Embryonic facial prominence (tissue), 1 donor: ENCODE measurements around the gene BACH2.
A peak's percentile ranks its signal among the peaks of the same experiment; 100 is the strongest.
"Not testable (repeated sequence)": the region's sequence is repeated elsewhere in the genome, so short reads cannot be mapped to it uniquely, and the experiment has no call there.

Experiments used
- DNase-seq: peaks from one replicate; pipeline ENCODE4 v3.0.0-alpha.2; 2016; ENCODE audit errors: extremely low spot score

BACH2 gene

DNA sequence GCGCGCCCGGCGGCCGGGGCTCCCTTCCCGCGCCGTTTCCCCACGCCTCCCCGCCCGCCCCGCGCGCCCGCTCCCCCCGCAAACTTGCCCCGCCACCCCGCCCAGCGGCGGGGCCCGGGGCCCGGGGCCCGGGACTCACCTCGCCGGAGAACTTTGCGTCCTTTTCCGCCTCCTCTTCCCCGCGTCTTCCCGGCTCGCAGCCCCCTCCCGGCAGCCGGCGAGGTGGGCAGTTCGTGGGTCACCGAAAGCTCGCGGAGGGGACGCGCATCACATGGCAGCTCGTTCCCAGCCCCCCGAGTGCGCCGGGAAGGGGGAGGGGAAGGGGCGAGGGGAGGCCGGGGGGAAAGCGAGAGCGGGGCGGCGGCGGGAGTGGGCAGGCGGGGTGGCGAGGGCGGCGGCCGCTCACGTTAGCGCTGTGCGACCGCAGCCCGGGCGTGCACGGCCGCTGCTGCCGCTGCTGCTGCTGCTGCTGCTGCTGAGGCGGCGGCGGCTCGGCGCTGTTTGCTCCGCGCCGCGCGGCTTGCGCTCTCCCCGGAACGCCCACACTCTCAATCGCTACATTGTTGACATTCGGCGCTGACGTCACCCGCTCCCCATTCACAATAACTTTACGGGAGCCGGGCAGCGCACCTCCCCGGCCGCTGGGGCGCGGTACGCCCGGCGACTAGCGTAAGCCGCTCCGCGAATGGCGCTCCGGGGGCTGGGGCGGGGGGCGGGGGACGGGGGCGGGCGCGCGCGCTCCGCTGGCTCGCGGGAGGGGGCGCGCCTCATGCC, at the start of gene BACH2:
TSS of gene BACH2 (minus strand) at position 503 of the 774 bp plus-strand sequence. CDS start 287,999 bp downstream, outside the sequence.
- DNase-seq = peak; percentile 83

GRCh38 chr6:90343576-90343975, 46.9 kb upstream of the BACH2 start:
- DNase-seq = no peak

DNA sequence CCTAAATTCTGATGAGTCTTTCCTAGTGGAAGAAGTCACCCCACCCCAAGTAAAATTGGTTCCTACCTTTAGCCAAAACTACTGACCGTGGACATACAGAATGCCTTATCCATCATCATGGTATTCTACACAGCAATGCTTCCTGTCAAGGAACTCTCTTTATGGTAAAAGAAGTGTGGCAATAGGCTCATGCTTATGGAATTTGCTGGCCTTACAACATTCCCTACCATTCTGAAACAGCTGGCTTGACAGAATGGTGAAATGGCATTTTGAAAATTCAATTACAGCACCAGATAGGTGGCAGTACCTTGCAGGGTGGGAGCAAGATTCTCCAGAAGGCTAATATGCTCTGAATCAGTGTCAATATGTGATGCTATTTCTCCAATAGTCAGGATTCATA, 41.8 kb upstream of the BACH2 start:
- DNase-seq = no peak

DNA sequence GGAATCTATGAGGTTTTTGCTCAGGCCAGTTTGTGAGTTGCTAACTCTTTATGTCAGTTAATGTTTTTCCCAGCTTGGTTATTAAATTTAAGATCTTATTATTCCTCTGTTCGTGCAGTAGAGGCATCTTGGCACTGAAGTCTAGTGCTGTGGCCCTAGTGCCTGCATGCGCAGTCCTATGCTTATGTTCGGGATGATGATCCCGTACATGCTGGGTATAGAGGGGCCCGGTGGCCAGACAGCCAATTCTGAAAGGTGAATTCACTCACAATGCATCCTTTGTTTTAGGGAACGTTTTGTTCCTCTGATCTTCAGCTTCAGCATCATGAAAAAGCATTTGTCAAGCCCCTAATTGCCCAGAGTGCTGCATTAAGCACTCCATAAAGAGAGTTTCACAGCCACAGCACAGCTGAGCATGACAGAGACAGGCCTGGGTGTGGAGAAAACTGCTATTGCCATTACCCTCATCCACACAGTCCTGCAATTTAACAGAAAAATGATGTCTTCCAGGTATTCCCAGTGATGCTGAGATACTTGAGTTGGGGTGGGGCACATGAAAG, 39.8 kb upstream of the BACH2 start:
- no peak for DNase-seq

- DNase-seq = no peak
Measured at GRCh38 chr6:90333928-90334327, 37.3 kb upstream of the BACH2 start.

- not testable (repeated sequence) for DNase-seq
Measured at GRCh38 chr6:90332978-90333543, 36.4 kb upstream of the BACH2 start.

DNA sequence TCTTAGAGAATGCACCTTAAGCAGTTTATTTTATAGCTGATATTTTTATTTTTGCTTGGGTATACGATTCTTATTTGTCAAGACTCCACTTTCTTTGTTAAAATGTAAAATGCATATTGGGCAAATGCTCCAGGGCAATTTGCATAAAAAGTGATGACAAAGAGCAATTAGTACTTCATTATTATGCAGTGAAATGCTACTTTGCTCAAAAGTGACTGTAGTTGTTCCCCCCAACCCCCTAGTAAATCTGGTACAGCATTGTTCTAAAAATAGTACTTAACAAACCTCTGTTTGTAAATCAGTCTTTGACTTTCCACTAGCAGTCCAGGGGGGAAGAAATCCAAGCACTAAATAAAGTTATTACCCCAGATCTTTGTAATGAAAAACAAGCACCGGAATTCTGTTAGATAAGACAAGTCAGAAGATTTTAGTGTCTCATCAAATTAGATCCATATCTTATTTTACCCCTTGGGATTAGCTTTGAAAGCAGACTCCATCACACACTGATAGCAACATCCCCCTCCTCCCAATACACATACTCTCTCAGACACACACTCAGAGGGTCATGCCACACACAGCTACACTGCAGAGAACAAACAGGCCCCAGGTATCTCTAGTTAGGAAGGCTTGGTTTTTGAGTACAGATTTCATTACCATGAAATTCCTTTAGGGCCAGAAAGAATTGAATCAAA, 32.9 kb upstream of the BACH2 start:
- no peak for DNase-seq

- no peak for DNase-seq
Measured at GRCh38 chr6:90328004-90328403, 31.4 kb upstream of the BACH2 start.

- no peak for DNase-seq
Measured at GRCh38 chr6:90326404-90327057, 29.9 kb upstream of the BACH2 start.

- no peak for DNase-seq
Measured at GRCh38 chr6:90323706-90324105, 27.1 kb upstream of the BACH2 start.

DNA sequence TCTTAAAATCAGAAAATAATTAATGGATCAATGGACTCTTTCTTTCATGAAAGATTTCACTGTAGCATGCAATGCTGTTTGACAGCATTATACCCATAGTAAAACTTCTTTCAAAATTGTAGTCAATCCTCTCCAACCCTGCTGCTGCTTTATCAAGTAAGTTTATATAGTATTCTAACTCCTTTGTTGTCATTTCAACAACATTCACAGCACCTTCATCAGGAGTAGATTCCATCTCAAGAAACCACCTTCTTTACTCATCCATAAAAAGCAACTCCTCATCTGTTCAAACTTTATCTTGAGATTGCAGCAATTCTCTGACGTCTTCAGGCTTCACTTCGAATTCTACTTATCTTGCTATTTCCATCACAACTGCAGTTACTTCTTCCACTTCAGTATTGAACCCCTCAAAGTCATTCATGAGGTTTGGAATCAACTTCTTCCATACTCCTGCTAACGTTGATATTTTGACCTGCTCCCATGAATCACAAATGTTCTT, 26.4 kb upstream of the BACH2 start:
- no peak for DNase-seq

DNA sequence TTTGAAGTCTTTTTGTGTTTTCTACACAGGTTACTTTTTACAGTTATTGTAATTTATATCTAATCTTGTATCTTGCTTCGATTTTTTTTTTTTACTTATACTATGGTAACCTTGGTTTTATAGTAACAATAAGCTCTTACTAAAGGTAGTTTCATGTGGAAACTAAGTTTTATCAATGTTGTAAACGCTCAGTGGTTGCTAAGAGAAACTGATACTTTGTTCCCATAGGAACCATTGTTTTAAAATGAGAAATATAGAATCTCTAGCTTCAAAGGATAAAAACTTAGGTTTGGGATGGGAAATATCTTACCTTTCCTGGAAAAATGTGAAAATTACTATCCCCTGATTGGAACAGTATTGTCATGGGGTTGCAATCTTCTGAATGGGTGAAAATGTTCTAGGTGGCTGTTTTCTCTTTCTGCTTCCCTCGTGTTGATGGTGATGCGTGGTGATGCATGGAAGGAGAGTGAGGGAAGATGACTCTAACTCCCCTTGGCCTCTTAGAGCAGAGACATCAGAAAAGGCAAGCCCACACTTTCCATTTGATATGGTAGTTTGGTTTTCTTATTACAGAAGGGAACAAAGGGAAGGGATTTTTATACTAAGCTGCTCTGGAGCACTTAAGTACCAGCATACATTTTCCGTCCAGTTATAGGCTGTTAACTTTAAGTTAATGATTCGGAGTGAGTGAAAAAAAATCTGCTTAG, 23.5 kb upstream of the BACH2 start:
- DNase-seq = no peak

DNA sequence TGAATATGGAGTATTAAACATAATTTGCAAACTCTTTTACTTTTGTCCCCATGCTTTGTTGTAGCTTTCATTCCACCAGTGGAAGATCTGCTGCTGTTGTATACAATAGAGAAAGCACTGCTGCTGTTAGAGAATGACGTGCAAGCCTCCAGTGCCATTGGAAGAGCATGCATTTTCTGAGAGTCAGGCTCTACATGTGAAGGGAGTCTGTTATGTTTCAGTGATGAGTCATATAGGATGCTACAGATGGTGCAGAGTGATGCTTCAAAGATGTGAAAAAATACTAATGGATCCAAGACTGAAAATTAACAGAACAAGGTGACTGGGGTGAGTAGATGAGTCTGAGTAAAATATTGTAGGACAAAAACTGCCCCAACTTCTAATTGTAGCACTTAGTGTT, 22.4 kb upstream of the BACH2 start:
- no peak for DNase-seq

DNA sequence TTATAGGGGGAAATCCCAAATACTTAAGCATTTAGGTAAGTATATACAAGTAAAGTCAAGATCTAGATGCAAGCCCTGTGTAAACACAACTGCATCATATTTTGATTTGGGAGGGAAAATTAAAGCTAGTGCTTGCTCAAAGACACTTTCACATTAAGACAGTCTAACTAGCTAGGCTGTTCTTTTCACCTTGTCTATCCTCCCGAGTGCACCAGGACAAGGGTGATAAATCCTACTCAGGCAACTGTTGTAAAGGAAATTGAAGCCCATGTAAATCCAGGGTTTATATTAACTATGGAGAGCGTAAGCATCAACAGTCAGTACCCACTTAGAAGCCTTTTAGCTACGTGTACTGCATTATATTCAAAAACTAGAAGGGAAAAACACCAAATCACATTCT, 19.3 kb upstream of the BACH2 start:
- DNase-seq = no peak

DNA sequence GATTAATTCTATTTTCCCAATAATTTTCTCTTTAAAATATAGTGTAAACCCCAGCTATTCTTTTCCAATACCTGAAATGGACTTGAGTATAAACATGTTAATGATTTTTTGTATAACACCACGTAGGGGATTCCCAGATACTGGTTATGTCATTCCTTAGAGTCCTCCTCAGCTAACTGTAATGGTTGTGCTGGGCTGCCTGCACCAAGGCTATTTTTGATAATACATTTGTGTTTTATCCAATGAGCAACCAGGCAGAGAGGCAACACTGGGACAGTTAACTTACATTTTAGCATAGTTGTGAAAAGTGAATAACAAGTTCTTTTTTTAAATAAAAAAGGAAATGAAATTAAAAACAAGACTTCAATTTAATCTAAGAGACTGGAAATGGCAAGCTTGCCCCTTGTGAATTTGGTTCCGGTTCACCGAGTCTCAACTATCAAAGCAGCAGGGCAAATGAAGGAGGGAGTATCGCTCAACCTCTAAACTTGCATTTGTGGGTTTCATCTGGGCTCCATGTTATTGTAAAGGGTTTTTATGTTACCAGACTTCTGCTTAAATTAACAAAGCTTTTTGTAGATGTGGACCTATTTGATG, 18.8 kb upstream of the BACH2 start:
- DNase-seq = no peak

GRCh38 chr6:90314514-90314913, 17.9 kb upstream of the BACH2 start:
- DNase-seq = no peak

DNA sequence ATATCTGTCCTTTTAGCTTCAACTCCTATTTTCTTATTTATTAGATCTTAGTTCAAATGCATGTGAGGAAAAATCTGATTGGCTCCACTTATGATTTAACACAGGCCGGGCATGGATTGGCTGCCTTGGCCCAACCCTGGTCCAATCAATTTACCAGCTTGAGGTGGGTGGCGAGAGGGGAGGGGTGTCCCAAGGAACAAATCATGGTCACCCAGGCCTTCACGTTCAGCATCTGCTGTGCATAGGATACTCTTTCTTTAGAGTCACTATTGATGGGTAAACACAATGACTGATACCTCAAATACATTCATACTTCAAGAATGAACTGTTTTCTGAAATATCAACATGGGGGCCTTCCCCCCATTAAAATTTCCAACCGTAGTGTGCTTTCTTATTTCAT, 14.9 kb upstream of the BACH2 start:
- no peak for DNase-seq

DNA sequence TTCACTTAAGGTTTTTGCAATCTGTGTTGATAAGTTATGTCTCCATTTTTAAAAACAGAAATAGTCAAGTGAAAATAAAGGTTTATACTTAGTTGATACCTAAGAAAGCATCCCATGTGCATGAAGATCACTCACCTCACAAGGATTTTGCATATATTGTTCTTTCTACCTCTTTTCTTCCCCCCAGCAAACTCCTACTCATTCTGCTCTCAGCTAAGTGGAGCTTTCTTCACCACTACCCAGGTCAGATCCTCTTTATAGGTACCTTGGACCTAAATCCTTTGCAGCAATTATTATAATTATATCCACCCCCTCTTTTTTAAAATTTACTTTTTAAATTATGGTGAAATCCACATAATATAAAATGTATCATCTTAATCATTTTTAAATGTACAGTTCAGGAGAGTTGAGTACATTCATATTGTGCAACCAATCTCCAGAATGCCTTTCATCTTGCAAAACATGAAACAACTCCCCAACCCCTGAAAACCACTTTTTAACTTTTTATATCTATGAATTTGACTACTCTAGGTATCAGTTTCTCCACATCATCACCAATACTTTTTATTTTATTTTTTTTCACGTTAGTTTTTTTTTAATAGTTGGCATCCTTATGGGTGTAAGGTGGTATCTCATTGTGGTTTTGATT, 9.3 kb upstream of the BACH2 start:
- no peak for DNase-seq

DNA sequence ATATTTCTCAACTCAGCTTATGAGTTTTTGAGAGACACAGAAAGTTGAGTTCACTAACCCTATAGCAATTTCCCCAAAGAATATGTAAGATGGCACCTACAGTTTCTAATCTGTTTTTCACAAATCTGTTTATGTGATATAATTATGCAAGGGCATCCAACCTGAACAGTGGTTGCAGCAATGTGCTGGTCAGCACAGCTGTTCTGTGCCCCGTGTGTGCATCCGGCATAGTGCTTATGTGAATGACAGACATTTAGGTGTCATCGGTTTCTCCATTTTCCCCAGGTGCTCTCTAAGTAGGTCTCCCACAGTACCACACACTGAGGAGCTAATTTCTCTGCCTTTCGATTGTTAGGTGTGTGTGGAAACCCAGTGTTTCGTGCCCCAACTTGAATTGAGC, 7.7 kb upstream of the BACH2 start:
- DNase-seq = no peak

DNA sequence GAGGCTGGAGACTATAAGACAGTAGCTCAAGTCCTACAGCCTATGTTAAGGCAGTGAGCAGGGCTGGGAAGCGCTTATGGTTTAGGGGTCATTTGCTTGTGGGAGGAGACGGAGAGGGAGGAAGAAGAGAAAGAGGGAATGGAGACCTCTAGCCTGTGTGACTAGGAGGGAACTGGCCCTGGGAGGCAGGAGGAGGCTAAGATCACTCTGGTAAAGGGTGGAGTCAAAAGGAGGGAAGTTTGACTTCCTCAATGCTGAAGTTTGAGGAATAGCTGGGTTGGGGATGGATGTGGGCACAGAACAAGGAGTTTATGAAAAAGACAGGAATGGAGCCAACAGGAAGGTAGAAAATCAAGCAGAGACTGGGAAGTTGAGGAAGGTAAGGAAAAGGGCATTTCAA, 6.4 kb upstream of the BACH2 start:
- no peak for DNase-seq
